Measurements from ENCODE around the gene GRAMD2B.

DNA sequence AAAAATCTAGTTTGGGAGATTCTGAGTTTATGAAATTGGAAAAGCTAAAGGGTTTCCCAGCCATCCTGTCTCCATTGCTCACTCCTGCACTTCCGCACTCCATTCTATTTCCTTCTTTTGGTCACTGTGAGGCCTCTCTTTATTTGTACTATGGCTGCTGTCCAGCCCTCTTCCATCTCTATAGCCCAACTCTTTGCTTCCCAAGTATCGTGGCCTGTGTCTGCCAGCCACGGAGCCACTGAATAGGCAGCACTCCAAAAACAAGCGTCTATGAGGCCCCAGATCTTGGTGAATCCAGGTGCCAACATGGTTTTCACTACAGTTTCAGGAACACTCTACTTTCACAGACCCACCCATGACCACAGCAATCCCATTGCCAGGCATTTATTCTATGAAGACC, 37.2 kb downstream of the GRAMD2B start:
- TF ChIP-seq POLR2A (IDR thresholded peaks at IDR 0.05) (no peak), EP300 (IDR thresholded peaks at IDR 0.05) (no peak)
- TF ChIP-seq, protein P1, sequence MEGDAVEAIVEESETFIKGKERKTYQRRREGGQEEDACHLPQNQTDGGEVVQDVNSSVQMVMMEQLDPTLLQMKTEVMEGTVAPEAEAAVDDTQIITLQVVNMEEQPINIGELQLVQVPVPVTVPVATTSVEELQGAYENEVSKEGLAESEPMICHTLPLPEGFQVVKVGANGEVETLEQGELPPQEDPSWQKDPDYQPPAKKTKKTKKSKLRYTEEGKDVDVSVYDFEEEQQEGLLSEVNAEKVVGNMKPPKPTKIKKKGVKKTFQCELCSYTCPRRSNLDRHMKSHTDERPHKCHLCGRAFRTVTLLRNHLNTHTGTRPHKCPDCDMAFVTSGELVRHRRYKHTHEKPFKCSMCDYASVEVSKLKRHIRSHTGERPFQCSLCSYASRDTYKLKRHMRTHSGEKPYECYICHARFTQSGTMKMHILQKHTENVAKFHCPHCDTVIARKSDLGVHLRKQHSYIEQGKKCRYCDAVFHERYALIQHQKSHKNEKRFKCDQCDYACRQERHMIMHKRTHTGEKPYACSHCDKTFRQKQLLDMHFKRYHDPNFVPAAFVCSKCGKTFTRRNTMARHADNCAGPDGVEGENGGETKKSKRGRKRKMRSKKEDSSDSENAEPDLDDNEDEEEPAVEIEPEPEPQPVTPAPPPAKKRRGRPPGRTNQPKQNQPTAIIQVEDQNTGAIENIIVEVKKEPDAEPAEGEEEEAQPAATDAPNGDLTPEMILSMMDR (IDR thresholded peaks at IDR 0.05) = no peak
